SK-N-SH (cell line): ENCODE results near the gene IFNAR1.

Experiments
- CHD2 ChIP-seq: fragments of 150-350 bp; IDR thresholded peaks from 2 replicates; pipeline ENCODE4 v1.6.1; 2018; ENCODE audit warnings: low read length; ENCODE audit not compliant: partially characterized antibody
- EP300 ChIP-seq, 2 experiments: IDR thresholded peaks; 2 replicates each; pipeline versions ENCODE4 v1.4.0 to v1.6.1; 2012; ENCODE audit warnings: borderline replicate concordance in 1 of 2, low read depth in 1 of 2, low read length in 1 of 2
- FOXM1 ChIP-seq: IDR thresholded peaks from 2 replicates; pipeline ENCODE4 v1.4.0; 2012; ENCODE audit warnings: low read depth, mild to moderate bottlenecking
- MXI1 ChIP-seq: IDR thresholded peaks from 2 replicates; pipeline ENCODE4 v1.6.1; 2012; ENCODE audit warnings: mild to moderate bottlenecking, low read depth, low read length, improper control_type of control experiment
- NRF1 ChIP-seq: IDR thresholded peaks from 2 replicates; pipeline ENCODE4 v1.6.1; 2012; ENCODE audit warnings: low read depth, mild to moderate bottlenecking, low read length
- POLR2AphosphoS5 ChIP-seq: IDR thresholded peaks from 2 replicates; pipeline ENCODE4 v1.6.1; 2012; ENCODE audit warnings: low read depth, low read length
- RAD21 ChIP-seq: IDR thresholded peaks from 2 replicates; pipeline ENCODE4 v1.6.1; 2012; ENCODE audit warnings: mild to moderate bottlenecking, low read length
- SIN3A ChIP-seq: IDR thresholded peaks from 2 replicates; pipeline ENCODE4 v1.6.1; 2012; ENCODE audit warnings: low read depth, mild to moderate bottlenecking, low read length, moderate library complexity, borderline replicate concordance
- SMC3 ChIP-seq: IDR thresholded peaks from 2 replicates; pipeline ENCODE4 v1.6.1; 2012; ENCODE audit warnings: low read depth, low read length, improper control_type of control experiment
- TAF1 ChIP-seq: IDR thresholded peaks from 2 replicates; pipeline ENCODE4 v1.6.1; 2012; ENCODE audit warnings: low read depth, mild to moderate bottlenecking, low read length, moderate library complexity, borderline replicate concordance
- TEAD4 ChIP-seq: IDR thresholded peaks from 2 replicates; pipeline ENCODE4 v1.4.0; 2012; ENCODE audit warnings: mild to moderate bottlenecking, borderline replicate concordance; ENCODE audit not compliant: insufficient read depth
- TF ChIP-seq, protein P1 (sequence below): fragments of 200-600 bp; sonication (generic); IDR thresholded peaks from 2 replicates; pipeline ENCODE4 v1.6.1; 2017; ENCODE audit warnings: antibody characterized with exemption, mild to moderate bottlenecking, moderate library complexity
- TF ChIP-seq, protein P2 (sequence below): IDR thresholded peaks from 2 replicates; pipeline ENCODE4 v1.6.1; 2012; ENCODE audit warnings: mild to moderate bottlenecking, low read depth, low read length, moderate library complexity
- TF ChIP-seq, protein P3 (sequence below): IDR thresholded peaks from 2 replicates; pipeline ENCODE4 v1.4.0; 2012; ENCODE audit warnings: low read depth

DNA sequence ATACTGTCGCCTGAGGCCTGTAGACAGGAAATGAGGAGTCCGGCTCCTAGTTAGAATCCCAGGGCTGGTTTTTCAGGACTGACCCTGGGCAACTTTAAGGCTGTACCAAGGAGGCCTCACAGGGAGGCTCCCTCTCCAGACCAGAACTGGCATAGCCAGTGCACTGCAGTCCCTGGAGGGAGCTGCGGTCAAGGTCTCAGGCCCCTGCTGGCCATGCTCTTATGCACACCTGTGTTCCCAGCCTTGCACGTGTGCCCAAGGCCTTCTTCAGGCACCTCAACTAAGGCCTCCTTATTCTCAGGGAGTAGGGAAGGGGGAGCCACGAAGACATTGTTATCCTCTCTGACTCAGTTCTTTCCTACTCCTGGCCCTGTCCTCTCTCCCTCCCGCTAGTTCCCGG is 22.0 kb upstream of the IFNAR1 start:
- TF ChIP-seq TAF1: no peak
- TF ChIP-seq, protein P1, sequence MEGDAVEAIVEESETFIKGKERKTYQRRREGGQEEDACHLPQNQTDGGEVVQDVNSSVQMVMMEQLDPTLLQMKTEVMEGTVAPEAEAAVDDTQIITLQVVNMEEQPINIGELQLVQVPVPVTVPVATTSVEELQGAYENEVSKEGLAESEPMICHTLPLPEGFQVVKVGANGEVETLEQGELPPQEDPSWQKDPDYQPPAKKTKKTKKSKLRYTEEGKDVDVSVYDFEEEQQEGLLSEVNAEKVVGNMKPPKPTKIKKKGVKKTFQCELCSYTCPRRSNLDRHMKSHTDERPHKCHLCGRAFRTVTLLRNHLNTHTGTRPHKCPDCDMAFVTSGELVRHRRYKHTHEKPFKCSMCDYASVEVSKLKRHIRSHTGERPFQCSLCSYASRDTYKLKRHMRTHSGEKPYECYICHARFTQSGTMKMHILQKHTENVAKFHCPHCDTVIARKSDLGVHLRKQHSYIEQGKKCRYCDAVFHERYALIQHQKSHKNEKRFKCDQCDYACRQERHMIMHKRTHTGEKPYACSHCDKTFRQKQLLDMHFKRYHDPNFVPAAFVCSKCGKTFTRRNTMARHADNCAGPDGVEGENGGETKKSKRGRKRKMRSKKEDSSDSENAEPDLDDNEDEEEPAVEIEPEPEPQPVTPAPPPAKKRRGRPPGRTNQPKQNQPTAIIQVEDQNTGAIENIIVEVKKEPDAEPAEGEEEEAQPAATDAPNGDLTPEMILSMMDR: no peak
- TF ChIP-seq RAD21: no peak
- TF ChIP-seq FOXM1: no peak
- no peak for TF ChIP-seq POLR2AphosphoS5
- TF ChIP-seq EP300 (IDR thresholded peaks at IDR 0.05; ENCODE audit: borderline replicate concordance in 1 of 2, low read depth in 1 of 2, low read length in 1 of 2): no peak
- TF ChIP-seq SMC3: no peak
- TF ChIP-seq NRF1: no peak
- no peak for TF ChIP-seq SIN3A
- TF ChIP-seq, protein P2, sequence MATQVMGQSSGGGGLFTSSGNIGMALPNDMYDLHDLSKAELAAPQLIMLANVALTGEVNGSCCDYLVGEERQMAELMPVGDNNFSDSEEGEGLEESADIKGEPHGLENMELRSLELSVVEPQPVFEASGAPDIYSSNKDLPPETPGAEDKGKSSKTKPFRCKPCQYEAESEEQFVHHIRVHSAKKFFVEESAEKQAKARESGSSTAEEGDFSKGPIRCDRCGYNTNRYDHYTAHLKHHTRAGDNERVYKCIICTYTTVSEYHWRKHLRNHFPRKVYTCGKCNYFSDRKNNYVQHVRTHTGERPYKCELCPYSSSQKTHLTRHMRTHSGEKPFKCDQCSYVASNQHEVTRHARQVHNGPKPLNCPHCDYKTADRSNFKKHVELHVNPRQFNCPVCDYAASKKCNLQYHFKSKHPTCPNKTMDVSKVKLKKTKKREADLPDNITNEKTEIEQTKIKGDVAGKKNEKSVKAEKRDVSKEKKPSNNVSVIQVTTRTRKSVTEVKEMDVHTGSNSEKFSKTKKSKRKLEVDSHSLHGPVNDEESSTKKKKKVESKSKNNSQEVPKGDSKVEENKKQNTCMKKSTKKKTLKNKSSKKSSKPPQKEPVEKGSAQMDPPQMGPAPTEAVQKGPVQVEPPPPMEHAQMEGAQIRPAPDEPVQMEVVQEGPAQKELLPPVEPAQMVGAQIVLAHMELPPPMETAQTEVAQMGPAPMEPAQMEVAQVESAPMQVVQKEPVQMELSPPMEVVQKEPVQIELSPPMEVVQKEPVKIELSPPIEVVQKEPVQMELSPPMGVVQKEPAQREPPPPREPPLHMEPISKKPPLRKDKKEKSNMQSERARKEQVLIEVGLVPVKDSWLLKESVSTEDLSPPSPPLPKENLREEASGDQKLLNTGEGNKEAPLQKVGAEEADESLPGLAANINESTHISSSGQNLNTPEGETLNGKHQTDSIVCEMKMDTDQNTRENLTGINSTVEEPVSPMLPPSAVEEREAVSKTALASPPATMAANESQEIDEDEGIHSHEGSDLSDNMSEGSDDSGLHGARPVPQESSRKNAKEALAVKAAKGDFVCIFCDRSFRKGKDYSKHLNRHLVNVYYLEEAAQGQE: no peak
- TF ChIP-seq, protein P3, sequence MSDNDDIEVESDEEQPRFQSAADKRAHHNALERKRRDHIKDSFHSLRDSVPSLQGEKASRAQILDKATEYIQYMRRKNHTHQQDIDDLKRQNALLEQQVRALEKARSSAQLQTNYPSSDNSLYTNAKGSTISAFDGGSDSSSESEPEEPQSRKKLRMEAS: no peak
- no peak for TF ChIP-seq CHD2
- no peak for TF ChIP-seq TEAD4
- TF ChIP-seq MXI1: no peak
